Neuronal stem cell (in vitro differentiated cells): Measurements from ENCODE around the gene AUP1.

Experiments used
- DNase-seq: peaks from one replicate; pipeline ENCODE4 v3.0.0-alpha.2; 2013; ENCODE audit warnings: low spot score
- H2AFZ ChIP-seq: one replicate; pipeline ENCODE4 v1.6.1; 2013; ENCODE audit warnings: mild to moderate bottlenecking, low read length, inconsistent platforms
- H2AK5ac ChIP-seq: 2 replicates; pipeline ENCODE4 v1.6.1; 2013; ENCODE audit warnings: low read depth, mild to moderate bottlenecking, inconsistent platforms, low read length, moderate library complexity, mixed read lengths
- H2BK120ac ChIP-seq: 2 replicates; pipeline ENCODE4 v1.6.1; 2013; ENCODE audit warnings: low read depth, mild to moderate bottlenecking, inconsistent platforms, low read length, moderate library complexity, mixed read lengths
- H2BK12ac ChIP-seq: one replicate; pipeline ENCODE4 v1.6.1; 2013; ENCODE audit warnings: low read length, inconsistent platforms
- H2BK15ac ChIP-seq: 2 replicates; pipeline ENCODE4 v1.6.1; 2013; ENCODE audit warnings: mild to moderate bottlenecking, low read length, inconsistent platforms, mixed read lengths
- H2BK5ac ChIP-seq: one replicate; pipeline ENCODE4 v1.6.1; 2013; ENCODE audit warnings: inconsistent platforms, mild to moderate bottlenecking, low read length, moderate library complexity
- H3K14ac ChIP-seq: one replicate; pipeline ENCODE4 v1.6.1; 2013; ENCODE audit warnings: low read length, inconsistent platforms
- H3K18ac ChIP-seq: 2 replicates; pipeline ENCODE4 v1.6.1; 2013; ENCODE audit warnings: low read length, inconsistent platforms
- H3K23ac ChIP-seq: 2 replicates; pipeline ENCODE4 v1.6.1; 2013; ENCODE audit warnings: low read depth, mild to moderate bottlenecking, mixed read lengths, low read length, inconsistent platforms; ENCODE audit not compliant: poor library complexity
- H3K27ac ChIP-seq: replicated peaks from 3 replicates; pipeline ENCODE4 v1.5.1; 2013; ENCODE audit warnings: low read length, inconsistent platforms
- H3K27me3 ChIP-seq, 3 experiments: 2 replicates each; pipeline ENCODE4 v1.6.1; 2013; ENCODE audit warnings: low read length in 3 of 3, mild to moderate bottlenecking in 2 of 3, inconsistent platforms in 1 of 3, low read depth in 1 of 3, mixed read lengths in 1 of 3, moderate library complexity in 1 of 3; ENCODE audit not compliant: control insufficient read depth in 3 of 3, insufficient read depth in 3 of 3
- H3K36me3 ChIP-seq, 2 donors: replicated peaks in 1 of 2; 2 replicates each; pipeline ENCODE4 v1.6.1; 2013; ENCODE audit warnings: low read length in 2 of 2; ENCODE audit not compliant: control insufficient read depth in 2 of 2, insufficient read depth in 2 of 2
- H3K4ac ChIP-seq: 2 replicates; pipeline ENCODE4 v1.6.1; 2013; ENCODE audit warnings: inconsistent platforms, mild to moderate bottlenecking, low read length, moderate library complexity
- H3K4me1 ChIP-seq, 2 donors: 1 replicate in 1 of 2; 2 replicates in 1 of 2; pipeline ENCODE4 v1.6.1; 2013; ENCODE audit warnings: low read length in 2 of 2, low read depth in 1 of 2; ENCODE audit not compliant: control insufficient read depth in 2 of 2, insufficient read depth in 1 of 2
- H3K4me2 ChIP-seq: one replicate; pipeline ENCODE4 v1.6.1; 2013; ENCODE audit warnings: mild to moderate bottlenecking, low read length, inconsistent platforms; ENCODE audit not compliant: insufficient read depth, poor library complexity, severe bottlenecking
- H3K4me3 ChIP-seq, 2 donors: 2 replicates each; pipeline ENCODE4 v1.5.1; 2013; ENCODE audit warnings: low read length in 2 of 2, mild to moderate bottlenecking in 2 of 2, inconsistent platforms in 1 of 2, moderate library complexity in 1 of 2
- H3K79me1 ChIP-seq: one replicate; pipeline ENCODE4 v1.6.1; 2013; ENCODE audit warnings: low read depth, mild to moderate bottlenecking, inconsistent platforms, low read length, moderate library complexity
- H3K9ac ChIP-seq: one replicate; pipeline ENCODE4 v1.6.1; 2013; ENCODE audit warnings: mild to moderate bottlenecking, low read depth, low read length, inconsistent platforms; ENCODE audit not compliant: poor library complexity
- H3K9me3 ChIP-seq, 2 donors: replicated peaks in 1 of 2; 2 replicates each; pipeline versions ENCODE3 to v1.6.1; 2013; ENCODE audit warnings: low read length in 2 of 2, mild to moderate bottlenecking in 2 of 2, inconsistent platforms in 1 of 2, low read depth in 1 of 2, mixed read lengths in 1 of 2, moderate library complexity in 1 of 2; ENCODE audit not compliant: control insufficient read depth in 2 of 2, insufficient read depth in 1 of 2
- H4K8ac ChIP-seq: one replicate; pipeline ENCODE4 v1.6.1; 2013; ENCODE audit warnings: low read depth, mild to moderate bottlenecking, inconsistent platforms, low read length, moderate library complexity
- H4K91ac ChIP-seq: one replicate; pipeline ENCODE4 v1.6.1; 2013; ENCODE audit warnings: low read length, low read depth, mild to moderate bottlenecking, inconsistent platforms; ENCODE audit not compliant: poor library complexity
- WGBS, 2 donors: extraction: QIAGEN DNeasy Blood & Tissue Kit; methylation state at CpG; one replicate each; pipeline ENCODE4 v1.1.7; 2013; ENCODE audit warnings: missing lambda C conversion rate in 2 of 2, mixed read lengths in 1 of 2; ENCODE audit not compliant: insufficient read length in 2 of 2, insufficient replicate concordance in 1 of 2; ENCODE audit errors: extremely low coverage in 2 of 2; 5-methylcytosine and 5-hydroxymethylcytosine counted together

The AUP1 gene

DNA sequence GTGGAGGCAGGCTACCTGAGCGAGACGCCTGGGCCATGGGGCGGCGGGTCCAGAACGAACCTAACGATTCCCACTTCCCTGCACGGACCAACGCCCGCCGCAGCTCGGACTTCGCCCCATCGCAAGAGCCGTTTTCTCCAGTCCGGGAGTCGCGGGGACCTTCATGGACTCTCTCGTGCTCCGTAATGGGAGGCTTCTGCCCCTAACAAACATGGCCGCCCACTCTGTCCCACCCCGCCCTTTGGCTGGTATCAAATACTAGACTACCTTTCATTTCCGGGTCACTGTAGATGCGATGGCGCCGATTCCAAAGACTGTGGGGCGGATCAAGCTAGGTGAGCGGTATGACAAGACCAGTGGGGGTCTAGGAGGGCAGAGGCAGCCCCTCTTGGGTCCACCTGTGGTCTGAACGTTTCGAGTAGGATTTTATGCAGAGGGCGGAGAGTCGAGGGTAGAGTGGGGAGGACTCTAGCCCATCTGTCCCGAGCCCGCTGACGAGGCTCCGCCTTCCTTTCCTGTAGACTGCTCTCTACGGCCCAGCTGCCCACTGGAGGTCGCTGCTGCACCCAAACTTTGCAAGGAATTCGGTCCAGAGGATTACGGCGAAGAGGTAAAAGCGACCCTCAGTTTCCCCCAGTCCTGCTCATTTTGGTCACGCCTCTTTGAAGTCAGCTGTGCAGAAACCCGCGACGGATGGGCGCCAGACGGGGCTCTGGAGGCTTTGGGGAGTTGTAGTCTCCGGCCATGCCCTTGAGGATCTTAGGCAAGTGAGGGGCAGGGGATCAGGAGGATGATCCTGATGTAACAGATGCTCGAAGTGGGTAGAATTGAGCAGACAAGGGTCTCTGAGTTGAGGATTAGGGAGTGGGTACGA lies 46.5 kb downstream of the AUP1 start, which contains the start of the genes CCDC142 and TTC31:
Gene CCDC142, minus strand, starts transcription at position 198 of the 874 bp plus-strand sequence. Its CDS starts 161 bp downstream, at position 37.
Gene TTC31, plus strand, starts transcription at position 281 of the 874 bp plus-strand sequence. Its CDS starts 15 bp downstream, at position 296.
- H3K9ac ChIP-seq = peak within 1 kb of the TSS; percentile 99
- H3K27ac ChIP-seq = peak within 1 kb of the TSS; percentile 75
- H3K79me1 ChIP-seq = peaks cover 12% of the 10 kb centered on the region
- peaks cover 7 to 33% of the 10 kb centered on the region in 2 donors for H3K36me3 ChIP-seq
- DNase-seq = peak; percentile 94
- no peaks in the 10 kb centered on the region for H3K9me3 ChIP-seq
- H2BK15ac ChIP-seq = peak within 1 kb of the TSS; percentile 99
- peak within 1 kb of the TSS; percentile 67 for H2BK120ac ChIP-seq
- peak within 1 kb of the TSS; percentile 78 for H4K8ac ChIP-seq
- peak within 1 kb of the TSS; percentile 98 for H3K4me2 ChIP-seq
- H4K91ac ChIP-seq = no peak within 1 kb of the TSS
- peak within 1 kb of the TSS; percentile 3 for H3K4ac ChIP-seq
- no CpG with 5 or more reads among the region's 50 CpGs for WGBS, 2 donors
- H3K27me3 ChIP-seq = no peaks in the 10 kb centered on the region
- H2BK5ac ChIP-seq = peak within 1 kb of the TSS; percentile 88
- peak within 1 kb of the TSS; percentile 98 for H3K23ac ChIP-seq
- H2AK5ac ChIP-seq = peak within 1 kb of the TSS; percentile 91
- H3K4me1 ChIP-seq = peaks cover 9 to 14% of the 10 kb centered on the region in 2 donors
- H3K18ac ChIP-seq = peak within 1 kb of the TSS; percentile 99
- H2BK12ac ChIP-seq = no peak within 1 kb of the TSS
- H3K4me3 ChIP-seq = peak within 1 kb of the TSS; percentile 81 to 85
- peak within 1 kb of the TSS; percentile 100 for H3K14ac ChIP-seq
- peak within 1 kb of the TSS; percentile 93 for H2AFZ ChIP-seq

DNA sequence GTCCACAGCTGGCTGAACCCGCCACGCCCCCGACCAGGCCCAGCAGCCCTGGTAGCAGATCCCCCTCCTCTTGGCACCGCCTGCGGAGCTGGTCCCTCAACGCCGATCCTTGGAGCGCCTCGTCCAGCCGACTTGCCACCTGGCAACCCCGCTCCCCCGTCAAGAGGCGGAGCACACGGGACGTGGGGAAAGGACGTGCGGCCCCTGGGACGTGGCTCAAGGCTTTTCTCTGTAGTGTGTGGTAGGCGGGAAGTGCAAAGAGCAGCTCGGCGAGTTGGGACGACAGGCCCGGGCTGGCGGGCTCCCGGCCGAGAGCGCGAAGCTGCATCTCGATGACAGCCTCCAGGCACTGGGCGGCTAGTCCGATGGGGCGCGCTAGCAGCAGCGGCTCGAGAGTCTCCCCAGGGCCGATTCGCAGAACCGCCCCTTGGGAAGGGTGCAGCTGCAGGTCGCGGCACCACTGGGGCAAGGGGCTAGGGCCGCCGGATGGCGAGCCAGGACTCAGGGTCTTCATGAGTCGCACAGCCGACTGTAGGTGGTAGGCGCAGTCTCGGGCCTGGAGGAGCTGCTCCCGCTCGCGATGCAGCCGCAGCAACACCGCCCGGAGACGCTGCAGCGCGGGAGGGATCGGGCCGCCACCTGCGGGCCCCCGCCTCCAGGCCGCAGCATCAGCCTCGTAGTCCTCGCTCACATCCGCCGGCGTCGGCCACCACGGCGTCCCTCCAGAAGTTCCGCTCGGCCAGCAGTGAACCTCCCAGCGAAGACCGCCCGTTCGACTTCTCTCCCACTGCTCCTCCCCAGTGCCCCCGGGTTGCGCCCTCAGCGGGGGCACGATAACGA lies 47.3 kb downstream of the AUP1 start:
- H2BK15ac ChIP-seq = peak overlapping the region; percentile 99
- H3K23ac ChIP-seq = peak overlapping the region; percentile 98
- H3K18ac ChIP-seq = peak overlapping the region; percentile 99
- no CpG with 5 or more reads among the region's 80 CpGs for WGBS, 2 donors
- peak overlapping the region; percentile 3 for H3K4ac ChIP-seq
- H3K9ac ChIP-seq = peak overlapping the region; percentile 99
- peak overlapping the region; percentile 75 for H3K27ac ChIP-seq
- no peaks in the 10 kb centered on the region for H3K9me3 ChIP-seq
- H2BK120ac ChIP-seq = peak overlapping the region; percentile 67
- H4K91ac ChIP-seq = no peak overlapping the region
- H4K8ac ChIP-seq = peak overlapping the region; percentile 78
- peak overlapping the region; percentile 88 for H2BK5ac ChIP-seq
- no peaks in the 10 kb centered on the region for H3K27me3 ChIP-seq
- peak overlapping the region; percentile 98 for H3K4me2 ChIP-seq
- peak overlapping the region; percentile 100 for H3K14ac ChIP-seq
- peak overlapping the region; percentile 91 for H2AK5ac ChIP-seq
- H2BK12ac ChIP-seq = no peak overlapping the region
- H3K79me1 ChIP-seq = peaks cover 12% of the 10 kb centered on the region
- peak overlapping the region; percentile 81 to 85 for H3K4me3 ChIP-seq
- peak overlapping the region; percentile 93 for H2AFZ ChIP-seq
- H3K4me1 ChIP-seq = peaks cover 9 to 14% of the 10 kb centered on the region in 2 donors
- no peak for DNase-seq
- peaks cover 12 to 39% of the 10 kb centered on the region in 2 donors for H3K36me3 ChIP-seq

DNA sequence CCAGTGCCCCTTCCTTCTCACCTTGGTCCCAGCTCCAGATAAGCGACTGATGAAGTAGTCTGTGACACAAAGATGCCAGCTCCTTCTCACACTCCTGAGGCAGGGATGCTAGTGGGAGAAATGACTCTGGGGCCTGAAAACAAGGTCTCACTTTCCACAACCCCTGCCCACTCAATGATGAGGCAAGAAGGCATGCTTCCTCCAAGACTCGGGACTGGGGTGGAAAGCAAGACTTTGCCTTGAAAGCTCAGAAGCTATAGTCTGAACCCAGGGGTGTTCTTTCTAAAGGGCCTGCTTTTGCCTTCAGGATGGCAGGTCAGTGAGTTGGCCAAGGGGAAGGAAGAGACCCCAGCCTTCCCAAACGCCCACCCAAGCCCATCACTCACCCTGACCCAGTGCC lies 48.1 kb downstream of the AUP1 start:
- Histone ChIP-seq H4K91ac (no peak overlapping the region), H3K4me3 (peak overlapping the region; percentile 81 to 85), H3K4me2 (peak overlapping the region; percentile 98), H3K18ac (no peak overlapping the region), H3K27me3 (no peaks in the 10 kb centered on the region), H3K23ac (peak overlapping the region; percentile 98), H3K4me1 (peaks cover 9 to 14% of the 10 kb centered on the region in 2 donors), H2BK120ac (no peak overlapping the region), H2BK15ac (no peak overlapping the region), H3K27ac (no peak overlapping the region), H3K9me3 (no peaks in the 10 kb centered on the region), H3K36me3 (peaks cover 14 to 42% of the 10 kb centered on the region in 2 donors), H2BK12ac (no peak overlapping the region), H4K8ac (no peak overlapping the region), H3K4ac (no peak overlapping the region), H3K14ac (no peak overlapping the region), H2BK5ac (no peak overlapping the region), H2AFZ (no peak overlapping the region), H2AK5ac (peak overlapping the region; percentile 91), H3K79me1 (peaks cover 12% of the 10 kb centered on the region), H3K9ac (peak overlapping the region; percentile 99)
- no peak for DNase-seq
- no CpG with 5 or more reads among the region's 3 CpGs for WGBS, 2 donors
